Cardiac muscle cell (in vitro differentiated cells and primary cell): ENCODE results near the gene ETNK2. TPM values are rescaled to one million over a fixed set of nuclear protein-coding genes. Genes with fewer than 3 reads are reported as not detected.

Experiments used
- DNase-seq, 2 donors: peaks; one replicate each; pipeline versions ENCODE4 v3.0.0 to v3.0.0-alpha.2; 2010 to 2017; ENCODE audit warnings: low read depth in 1 of 2, low spot score in 1 of 2
- H3K27ac ChIP-seq: fragments of 200-600 bp; sonication (generic); 2 replicates; pipeline ENCODE4 v1.5.1; 2016
- H3K27me3 ChIP-seq: fragments of 200-600 bp; sonication (generic); 2 replicates; pipeline ENCODE4 v1.6.0; 2016; ENCODE audit warnings: control low read depth
- H3K36me3 ChIP-seq: fragments of 200-600 bp; sonication (generic); 2 replicates; pipeline ENCODE4 v1.5.1; 2016; ENCODE audit warnings: control low read depth
- H3K4me1 ChIP-seq: fragments of 200-600 bp; sonication (generic); 2 replicates; pipeline ENCODE4 v1.8.1; 2017; ENCODE audit warnings: low read depth, mild to moderate bottlenecking, mixed run types
- H3K4me3 ChIP-seq: fragments of 200-600 bp; sonication (generic); 2 replicates; pipeline ENCODE4 v1.5.1; 2016; ENCODE audit warnings: mild to moderate bottlenecking
- H3K9me3 ChIP-seq: fragments of 200-600 bp; sonication (generic); 2 replicates; pipeline ENCODE4 v1.5.1; 2017; ENCODE audit warnings: low read depth, mild to moderate bottlenecking, control low read depth
- polyA plus RNA-seq: library from polyadenylated mRNA; unstranded; fragments of >200 nt; fragmentation: Nextera tagmentation; extraction: Ambion mirVana; gene quantifications from 2 replicates; pipeline ENCODE4 v1.2.1, GENCODE V29; 2016
- total RNA-seq: library from RNA; depleted of rRNA; stranded (reverse); fragments of >200 nt; gene quantifications from 2 replicates; pipeline ENCODE4 v1.2.3, GENCODE V29; 2016
- TF ChIP-seq, protein P1 (sequence below): IDR thresholded peaks from 2 replicates; pipeline ENCODE4 v1.5.1; 2012; ENCODE audit warnings: low read depth, mild to moderate bottlenecking, low read length

Gene ETNK2
- total and polyA plus RNA-seq, 2 experiments from 2014 or later: 24.7 to 29.9 TPM

DNA sequence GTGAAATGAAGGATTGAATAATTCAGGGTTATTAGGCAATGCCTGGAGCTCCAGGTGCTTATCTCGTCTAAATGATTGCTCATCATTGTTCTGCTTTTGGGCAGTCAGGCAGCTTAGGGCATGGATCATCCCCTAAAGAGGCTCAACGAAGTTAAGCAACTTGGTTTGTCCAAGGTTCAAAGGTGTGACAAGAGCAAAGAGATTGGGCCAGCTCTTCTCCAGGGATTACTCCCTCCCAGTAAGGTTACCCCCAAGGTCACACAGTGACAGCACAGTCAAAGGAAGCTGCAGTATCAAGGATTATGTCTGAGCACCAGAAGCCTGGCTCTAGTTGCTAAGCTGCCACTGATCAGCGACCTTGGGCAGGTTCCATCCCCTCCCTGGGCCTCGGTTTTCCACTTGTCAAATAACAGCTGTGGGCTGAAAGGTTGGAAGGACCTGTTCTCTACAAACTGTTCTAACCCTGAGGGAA, 6.8 kb downstream of the ETNK2 start:
- TF ChIP-seq, protein P1, sequence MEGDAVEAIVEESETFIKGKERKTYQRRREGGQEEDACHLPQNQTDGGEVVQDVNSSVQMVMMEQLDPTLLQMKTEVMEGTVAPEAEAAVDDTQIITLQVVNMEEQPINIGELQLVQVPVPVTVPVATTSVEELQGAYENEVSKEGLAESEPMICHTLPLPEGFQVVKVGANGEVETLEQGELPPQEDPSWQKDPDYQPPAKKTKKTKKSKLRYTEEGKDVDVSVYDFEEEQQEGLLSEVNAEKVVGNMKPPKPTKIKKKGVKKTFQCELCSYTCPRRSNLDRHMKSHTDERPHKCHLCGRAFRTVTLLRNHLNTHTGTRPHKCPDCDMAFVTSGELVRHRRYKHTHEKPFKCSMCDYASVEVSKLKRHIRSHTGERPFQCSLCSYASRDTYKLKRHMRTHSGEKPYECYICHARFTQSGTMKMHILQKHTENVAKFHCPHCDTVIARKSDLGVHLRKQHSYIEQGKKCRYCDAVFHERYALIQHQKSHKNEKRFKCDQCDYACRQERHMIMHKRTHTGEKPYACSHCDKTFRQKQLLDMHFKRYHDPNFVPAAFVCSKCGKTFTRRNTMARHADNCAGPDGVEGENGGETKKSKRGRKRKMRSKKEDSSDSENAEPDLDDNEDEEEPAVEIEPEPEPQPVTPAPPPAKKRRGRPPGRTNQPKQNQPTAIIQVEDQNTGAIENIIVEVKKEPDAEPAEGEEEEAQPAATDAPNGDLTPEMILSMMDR: no peak
- H3K4me3 ChIP-seq: no peak overlapping the region
- H3K36me3 ChIP-seq: no peaks in the 10 kb centered on the region
- H3K27ac ChIP-seq: no peak overlapping the region
- no peaks in the 10 kb centered on the region for H3K27me3 ChIP-seq
- H3K4me1 ChIP-seq: no peaks in the 10 kb centered on the region
- no peaks in the 10 kb centered on the region for H3K9me3 ChIP-seq
- no peak for DNase-seq

DNA sequence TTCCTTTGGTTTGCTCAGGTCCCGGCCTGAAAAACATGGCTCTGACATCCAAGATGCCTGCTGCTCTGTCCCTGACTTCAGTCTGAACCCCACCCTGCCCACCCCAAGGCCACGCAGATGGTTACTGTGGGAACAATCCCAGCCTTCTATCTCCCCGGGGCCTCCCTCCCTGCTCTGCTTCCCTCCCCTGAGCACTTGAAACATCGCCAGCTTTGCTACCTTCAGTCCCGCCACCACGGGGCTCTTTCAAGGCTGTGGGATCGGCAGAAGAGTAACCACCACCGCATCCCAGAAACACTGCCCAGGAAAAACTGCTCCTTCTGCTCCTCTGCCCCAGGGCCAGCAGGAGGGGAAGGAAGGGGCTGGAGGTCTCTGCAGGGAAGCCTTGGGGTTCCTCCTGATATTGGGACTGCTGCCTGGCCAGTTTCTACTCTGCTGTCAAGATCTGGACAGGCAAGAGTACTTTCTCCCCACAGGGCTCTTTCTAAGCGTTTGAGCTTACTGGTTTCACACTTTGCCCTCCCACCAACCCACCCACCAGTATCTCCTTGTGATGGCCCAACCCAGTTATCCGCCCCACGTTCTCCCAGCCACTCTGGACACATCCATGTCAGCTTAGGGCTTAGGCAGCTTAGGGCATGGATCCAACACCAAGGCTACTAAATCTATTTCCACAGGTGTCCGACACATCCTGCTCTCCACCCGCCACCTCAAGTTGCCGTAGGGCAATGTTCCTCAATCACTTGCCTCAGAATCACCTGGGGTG, 8.4 kb downstream of the ETNK2 start:
- H3K4me3 ChIP-seq: no peak overlapping the region
- TF ChIP-seq, protein P1: no peak
- H3K4me1 ChIP-seq: no peaks in the 10 kb centered on the region
- no peak overlapping the region for H3K27ac ChIP-seq
- no peaks in the 10 kb centered on the region for H3K36me3 ChIP-seq
- DNase-seq: no peak
- H3K9me3 ChIP-seq: no peaks in the 10 kb centered on the region
- H3K27me3 ChIP-seq: no peaks in the 10 kb centered on the region

DNA sequence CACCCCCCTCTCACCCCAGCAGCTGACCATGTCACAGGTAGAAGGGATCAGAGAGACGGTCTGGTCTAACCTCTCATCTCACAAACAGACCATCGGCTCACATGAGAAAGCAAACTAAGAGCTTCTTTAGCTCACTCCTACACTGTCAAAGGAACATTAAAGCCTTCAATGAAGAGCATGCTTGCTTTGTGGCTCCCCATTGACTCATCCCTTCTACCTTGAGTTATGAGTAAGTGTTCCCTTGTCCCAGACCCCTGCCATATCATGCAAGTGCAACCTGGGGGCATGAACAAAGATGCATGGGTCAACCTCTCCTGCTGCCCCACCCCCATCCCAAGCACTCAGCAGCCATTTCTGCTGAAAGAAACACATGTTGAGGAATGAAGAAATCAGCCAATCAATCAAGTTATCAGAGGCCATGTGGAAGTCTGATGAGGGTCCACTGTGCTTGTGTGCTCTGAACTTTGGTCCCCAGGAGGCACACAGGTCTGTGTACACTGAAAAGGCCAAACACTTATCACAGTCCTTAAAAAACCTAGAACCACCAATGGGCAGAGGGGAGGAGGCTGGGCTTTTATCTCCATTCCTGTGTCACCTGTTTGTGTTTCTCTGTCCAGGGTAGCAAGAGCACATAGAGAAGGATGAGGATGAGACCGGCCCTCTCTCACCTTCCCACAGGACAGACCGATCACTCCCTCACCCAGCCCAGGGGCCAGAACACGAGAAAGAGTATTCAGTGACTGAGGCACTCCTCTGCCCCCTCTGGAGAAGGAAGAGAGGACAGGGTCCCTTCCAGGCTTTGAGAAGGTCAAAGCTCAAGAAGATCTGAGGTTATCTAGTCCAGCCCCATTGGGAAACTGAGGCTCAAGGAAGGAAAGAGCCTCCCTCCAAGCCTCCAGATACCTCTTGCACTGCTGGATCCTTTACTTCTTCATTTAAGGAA, 9.5 kb downstream of the ETNK2 start:
- no peak for DNase-seq
- TF ChIP-seq, protein P1: no peak
- no peak overlapping the region for H3K27ac ChIP-seq

DNA sequence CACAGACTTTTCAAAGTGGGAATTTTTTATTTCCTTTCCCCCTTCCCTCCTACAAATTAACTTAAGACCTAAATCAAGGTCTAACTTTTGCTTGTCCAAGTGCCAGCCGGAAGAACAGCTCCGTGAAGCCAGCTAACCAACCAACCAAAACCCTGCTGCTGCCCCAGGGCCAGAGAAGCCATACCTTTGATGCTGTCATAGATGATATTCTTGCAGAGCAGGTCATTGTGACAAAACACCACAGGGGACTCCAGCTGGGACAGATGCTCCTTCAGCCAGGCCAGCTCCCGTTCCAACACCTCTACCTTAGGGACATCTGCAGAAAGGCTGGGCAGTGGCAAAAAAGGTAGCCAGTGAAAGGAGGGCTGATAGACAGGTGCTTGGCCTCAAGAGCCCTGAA, 10.7 kb downstream of the ETNK2 start:
- DNase-seq: no peak
- H3K4me1 ChIP-seq: no peaks in the 10 kb centered on the region
- no peaks in the 10 kb centered on the region for H3K27me3 ChIP-seq
- TF ChIP-seq, protein P1: no peak
- no peak overlapping the region for H3K4me3 ChIP-seq
- no peak overlapping the region for H3K27ac ChIP-seq
- H3K36me3 ChIP-seq: no peaks in the 10 kb centered on the region
- no peaks in the 10 kb centered on the region for H3K9me3 ChIP-seq

More for the DNA sequence above, 9.5 kb downstream of the ETNK2 start:
- no peaks in the 10 kb centered on the region for H3K27me3 ChIP-seq
- H3K9me3 ChIP-seq: no peaks in the 10 kb centered on the region
- H3K36me3 ChIP-seq: no peaks in the 10 kb centered on the region
- no peak overlapping the region for H3K4me3 ChIP-seq
- no peaks in the 10 kb centered on the region for H3K4me1 ChIP-seq

DNA sequence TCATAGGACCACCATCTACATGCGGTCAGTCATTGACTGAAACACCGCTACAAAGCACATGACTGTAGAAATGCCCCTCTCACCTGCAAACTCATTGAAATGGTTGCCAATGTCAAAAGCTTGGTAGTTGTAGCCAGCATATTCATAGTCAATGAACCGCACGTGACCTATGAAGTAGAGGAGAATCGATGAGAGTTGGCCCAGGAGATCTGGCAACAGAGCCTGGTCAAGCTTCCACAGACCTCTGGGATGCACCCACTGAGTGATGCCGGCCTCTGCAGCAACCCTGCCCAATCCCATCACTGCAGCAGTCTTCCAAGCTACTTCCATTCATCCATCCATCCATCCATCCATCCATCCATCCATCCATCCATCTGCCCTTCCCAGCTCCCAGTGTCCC, 11.9 kb downstream of the ETNK2 start:
- DNase-seq: no peak
- H3K4me1 ChIP-seq: no peaks in the 10 kb centered on the region
- TF ChIP-seq, protein P1: no peak
- no peaks in the 10 kb centered on the region for H3K27me3 ChIP-seq
- no peaks in the 10 kb centered on the region for H3K36me3 ChIP-seq
- no peak overlapping the region for H3K4me3 ChIP-seq
- H3K9me3 ChIP-seq: no peaks in the 10 kb centered on the region
- H3K27ac ChIP-seq: no peak overlapping the region
